ENCODE data around the gene FSTL1.

Gene FSTL1, protein sequence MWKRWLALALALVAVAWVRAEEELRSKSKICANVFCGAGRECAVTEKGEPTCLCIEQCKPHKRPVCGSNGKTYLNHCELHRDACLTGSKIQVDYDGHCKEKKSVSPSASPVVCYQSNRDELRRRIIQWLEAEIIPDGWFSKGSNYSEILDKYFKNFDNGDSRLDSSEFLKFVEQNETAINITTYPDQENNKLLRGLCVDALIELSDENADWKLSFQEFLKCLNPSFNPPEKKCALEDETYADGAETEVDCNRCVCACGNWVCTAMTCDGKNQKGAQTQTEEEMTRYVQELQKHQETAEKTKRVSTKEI

DNA sequence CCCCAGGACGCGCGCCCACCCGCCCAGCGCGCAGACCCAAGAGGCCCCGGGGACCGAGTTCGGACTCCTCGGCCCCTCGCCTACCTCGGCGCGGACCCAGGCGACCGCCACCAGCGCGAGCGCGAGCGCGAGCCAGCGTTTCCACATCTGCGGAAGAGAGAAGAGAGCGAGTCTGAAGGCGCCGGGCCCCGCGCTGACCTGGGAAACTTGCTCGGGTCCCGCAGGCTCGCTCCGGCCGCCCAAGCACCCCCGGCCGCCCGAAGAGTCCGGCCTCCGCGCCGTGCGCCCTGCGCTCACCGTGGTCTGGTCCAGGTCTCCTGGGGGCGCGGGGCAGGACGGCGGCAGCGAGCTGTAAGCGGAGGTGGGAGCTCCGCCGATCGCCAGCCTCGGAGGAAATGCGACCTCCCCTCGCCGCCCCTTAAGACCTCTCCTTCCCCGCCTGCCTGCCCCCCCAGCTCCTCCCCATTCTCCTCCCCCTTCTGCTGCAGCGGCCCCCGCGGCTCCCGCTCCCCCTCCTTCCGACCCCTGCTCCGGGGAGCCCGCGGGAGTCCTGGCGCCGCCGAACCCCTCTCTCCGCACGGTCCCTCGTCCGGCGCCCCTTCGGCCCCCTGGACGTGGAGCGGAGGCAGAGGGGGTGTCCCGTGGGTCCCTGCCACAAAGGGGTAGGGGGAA is at the start of gene FSTL1:
Gene FSTL1 (minus strand): TSS at position 393 of the 672 bp plus-strand sequence. CDS start 246 bp downstream, at position 147.
- DNase-seq (ENCODE audit: low read depth): no peak

DNA sequence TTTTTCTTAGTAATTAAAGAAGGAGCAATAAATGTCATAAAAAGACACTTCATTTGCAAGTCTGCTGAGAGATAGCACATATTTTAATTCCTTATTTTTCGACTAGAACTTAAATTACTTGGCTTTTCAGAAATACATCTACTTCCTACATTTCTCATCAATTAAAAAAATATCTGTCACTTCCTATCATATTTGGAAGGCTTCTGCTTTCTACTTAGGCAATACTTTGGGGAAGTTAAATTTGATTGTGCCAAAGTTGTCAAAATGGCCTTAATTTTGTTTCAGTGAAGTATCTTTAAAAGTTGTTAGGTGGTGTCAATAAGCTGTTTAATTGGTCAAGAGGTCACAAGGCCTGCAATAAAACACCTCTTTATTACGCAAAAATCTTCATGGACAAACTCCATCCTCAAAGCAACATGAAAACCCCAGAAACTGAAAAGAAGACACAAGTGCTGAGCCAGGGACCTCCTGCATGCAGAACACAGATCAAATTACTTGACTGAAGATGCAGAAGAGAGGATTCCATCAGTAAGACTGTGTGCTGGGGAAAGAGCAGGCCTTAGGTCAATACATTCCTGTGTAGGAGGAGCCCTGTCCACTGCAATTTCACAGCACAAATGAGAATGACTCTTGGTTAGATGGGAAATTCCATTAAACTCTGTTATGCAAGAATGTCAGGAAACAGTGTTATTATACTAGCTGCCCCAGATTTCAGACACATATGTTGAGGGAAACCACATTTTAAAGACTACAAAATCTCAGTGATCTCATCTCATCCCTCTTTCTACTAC is 48.0 kb upstream of the FSTL1 start:
- DNase-seq (ENCODE audit: low read depth): no peak

DNA sequence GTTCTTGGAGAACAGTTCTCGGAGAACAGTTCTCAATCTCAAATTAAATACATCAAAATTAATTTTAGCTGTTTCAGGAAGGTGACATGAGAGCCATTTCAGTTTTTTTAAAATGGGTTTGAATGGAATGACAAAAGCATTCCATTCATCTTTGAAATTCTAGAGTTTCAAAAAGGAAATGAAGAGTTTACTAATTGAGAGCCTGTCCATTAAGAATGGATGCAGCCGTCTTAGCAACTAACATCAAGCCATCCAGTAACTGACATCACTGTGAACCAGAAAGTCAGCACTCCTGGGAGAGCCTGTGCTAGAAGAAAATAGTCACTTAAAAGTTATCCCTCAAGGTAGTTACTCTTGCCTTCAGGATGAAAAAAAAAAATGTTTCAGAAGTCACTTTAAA is 47.0 kb upstream of the FSTL1 start:
- DNase-seq (ENCODE audit: low read depth): no peak

DNA sequence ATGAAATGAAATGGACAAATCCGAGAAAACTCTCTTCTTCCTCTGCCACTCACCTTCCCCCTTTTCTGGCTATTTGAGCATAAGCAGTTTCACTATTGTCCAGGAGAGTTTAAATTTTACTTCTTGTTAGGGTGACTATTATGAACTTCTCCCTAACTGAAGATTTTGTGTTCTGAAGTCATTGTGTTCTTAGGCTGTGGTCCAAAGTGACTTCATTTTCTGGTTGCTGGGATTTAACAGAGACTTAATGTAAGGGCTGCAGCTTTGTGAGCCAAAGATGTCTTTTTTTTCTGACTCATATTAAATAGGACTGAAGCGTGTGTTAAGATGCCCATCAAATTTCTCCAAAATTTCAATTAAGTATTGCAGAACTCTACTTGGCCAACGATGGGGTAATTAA is 46.5 kb upstream of the FSTL1 start:
- no peak for DNase-seq (ENCODE audit: low read depth)

DNA sequence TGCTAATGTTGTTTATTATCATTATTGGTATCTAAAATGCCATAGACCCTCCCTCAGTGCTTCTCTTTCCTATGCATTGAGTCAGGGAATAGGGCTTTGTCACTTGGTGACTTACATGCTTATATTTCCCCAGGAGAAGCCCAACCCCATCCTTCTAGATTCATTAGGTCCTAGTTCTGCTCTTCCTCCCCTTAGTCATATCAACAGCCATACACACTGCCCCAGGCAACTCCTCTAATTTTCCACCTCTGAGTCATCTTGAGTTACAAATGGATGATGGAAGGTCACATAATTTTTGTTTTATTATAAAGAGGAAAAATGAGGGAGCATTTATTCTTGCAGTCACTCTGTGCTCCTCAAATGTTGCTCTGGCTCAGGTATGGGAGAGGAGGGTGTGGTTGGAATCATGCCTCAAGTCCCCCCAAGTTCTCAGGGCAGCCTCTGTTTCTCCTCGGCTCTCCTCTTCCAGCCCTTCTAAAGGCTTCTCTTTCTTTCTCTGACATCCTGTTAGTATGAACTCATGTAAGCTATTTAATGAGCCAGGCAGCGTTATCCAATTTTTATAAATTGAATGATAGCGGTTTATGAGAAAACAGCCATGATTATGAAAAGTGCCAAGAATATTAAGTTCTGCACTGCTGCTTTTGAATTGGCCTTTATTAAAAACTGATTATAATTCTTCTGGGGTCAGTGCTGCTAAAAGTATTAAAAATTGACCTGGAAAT is 45.6 kb upstream of the FSTL1 start:
- DNase-seq (ENCODE audit: low read depth): no peak

DNA sequence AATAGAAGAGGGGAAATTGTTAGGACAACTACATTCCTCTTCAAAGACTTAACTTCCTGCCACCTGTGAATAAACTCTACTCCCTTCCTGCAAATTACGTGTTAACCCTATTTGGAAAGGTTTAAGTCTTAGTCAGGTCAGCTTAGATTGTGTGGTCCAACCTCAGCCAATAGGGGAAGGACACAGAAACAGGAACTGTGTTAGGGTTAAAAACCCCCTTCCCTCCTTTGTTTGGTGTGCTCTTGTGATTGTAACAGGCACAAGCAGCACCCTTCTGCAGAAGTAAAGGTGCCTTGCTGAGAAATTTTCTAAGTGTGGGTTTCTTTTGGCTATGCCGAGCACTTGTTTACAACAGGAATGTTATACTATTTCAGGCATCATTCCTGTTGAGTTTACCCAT is 45.0 kb upstream of the FSTL1 start:
- no peak for DNase-seq (ENCODE audit: low read depth)

DNA sequence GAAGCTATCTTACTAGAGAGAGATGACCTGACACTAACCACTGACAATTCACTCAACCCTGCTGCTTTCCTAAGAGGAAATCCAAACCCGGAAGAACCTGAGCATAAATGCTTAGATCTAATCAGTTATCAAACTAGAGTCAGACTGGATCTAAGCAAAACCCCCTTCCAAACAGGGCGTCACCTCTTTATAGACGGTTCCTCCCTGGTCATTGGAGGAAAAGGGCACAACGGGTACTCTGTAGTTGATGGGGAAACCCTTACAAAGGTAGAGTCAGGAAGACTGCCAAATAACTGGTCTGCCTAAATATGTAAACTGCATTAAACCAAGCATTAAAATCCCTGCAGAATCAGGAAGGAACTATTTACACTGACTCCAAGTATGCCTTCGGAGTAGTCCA is 41.3 kb upstream of the FSTL1 start:
- DNase-seq (ENCODE audit: low read depth): no peak

DNA sequence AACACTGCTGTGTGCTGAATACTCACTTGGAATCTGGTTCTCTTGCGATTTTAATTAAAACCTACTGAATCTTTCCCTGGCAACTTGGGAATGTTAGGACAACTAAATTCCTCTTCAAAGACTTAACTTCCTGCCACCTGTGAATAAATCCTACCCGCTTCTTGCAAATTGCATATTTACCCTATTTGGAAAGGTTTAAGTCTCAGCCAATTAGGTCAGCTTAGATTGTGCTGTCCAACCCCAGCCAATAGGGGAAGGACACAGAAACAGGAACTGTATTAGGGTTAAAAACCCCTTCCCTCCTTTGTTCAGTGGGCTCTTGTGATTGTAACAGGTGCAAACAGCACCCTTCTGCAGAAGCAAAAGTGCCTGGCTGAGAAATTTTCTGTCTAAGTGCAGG is 38.6 kb upstream of the FSTL1 start:
- DNase-seq (ENCODE audit: low read depth): no peak

DNA sequence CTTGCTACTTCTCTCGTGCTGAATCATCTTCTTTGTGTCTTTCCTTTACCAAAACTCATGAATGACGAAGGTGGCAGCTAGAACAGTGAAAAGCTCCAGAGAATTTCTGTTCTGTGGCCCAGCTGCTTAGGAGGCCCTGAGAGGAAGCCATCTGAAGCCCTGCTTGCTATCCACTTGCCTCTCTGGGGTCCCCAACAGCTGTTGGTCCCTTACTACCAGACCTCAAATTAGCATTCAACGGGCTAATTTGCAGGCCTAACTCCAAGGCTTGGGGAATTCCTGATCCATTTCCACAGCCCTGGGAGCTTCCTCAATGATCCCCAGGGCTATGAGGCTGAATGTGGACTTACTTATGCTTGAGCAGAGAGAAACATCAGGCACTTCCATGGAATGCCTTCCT is 37.5 kb upstream of the FSTL1 start:
- DNase-seq (ENCODE audit: low read depth): no peak

DNA sequence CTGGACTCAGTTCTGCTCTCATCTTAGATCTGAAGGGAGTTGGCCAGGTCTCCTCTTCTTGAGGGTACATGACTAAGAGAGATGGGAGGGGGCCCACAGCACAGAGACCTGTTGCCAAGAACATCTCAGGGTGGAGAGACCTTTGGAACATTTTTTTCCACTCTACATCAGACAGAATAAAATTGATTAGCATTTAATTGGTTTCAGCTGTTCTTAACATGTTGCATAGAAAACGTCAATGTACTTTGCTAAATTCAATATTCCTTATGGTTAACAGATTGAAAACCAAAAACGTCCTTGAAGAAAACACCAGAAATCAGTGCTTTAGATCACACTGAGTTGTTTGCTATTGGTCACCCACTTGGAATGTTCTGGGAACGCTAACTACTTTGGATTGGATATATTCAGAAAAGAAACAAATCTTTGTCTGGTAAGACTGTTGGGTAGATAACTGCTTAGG is 36.4 kb upstream of the FSTL1 start:
- DNase-seq (ENCODE audit: low read depth): no peak

DNA sequence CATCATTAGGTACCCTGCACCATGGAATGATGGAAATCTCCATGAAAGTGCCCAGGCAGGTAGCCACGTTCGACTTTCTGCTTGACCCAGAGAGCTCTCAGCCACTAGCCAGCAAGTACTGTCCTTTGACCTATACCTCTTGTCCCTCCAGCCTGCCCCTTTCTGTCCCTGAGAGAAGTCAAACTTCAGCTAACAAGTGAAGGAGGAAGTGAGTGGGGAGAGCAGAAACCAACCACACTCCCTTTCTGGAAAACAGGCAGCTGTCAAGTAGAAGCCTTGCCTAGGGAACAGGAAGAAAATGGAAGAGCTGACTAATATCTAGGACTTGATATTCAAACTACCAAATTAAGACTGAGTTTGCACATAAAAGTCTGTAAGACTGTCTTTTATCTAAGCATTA is 30.3 kb upstream of the FSTL1 start:
- DNase-seq (ENCODE audit: low read depth): no peak

DNA sequence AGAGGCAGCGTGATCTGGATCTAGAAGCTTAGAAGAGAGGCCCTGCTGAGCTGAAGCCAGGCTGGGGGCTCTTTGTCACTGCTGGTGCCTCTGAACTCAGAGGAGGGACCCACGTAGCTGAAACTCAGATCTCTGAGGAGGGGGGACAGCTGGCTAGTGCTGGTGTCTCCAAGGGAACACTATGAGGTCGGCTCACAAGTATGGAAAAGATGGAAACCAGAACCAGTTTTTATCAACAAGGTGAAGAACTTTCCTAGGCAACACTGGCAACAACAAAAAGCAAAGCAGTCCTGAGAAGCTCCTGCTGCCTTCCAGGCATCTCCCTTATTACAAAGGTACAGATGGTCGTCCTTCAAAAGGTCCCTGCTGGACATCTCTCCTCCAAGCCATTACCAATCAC is 27.0 kb upstream of the FSTL1 start:
- DNase-seq (ENCODE audit: low read depth): no peak

DNA sequence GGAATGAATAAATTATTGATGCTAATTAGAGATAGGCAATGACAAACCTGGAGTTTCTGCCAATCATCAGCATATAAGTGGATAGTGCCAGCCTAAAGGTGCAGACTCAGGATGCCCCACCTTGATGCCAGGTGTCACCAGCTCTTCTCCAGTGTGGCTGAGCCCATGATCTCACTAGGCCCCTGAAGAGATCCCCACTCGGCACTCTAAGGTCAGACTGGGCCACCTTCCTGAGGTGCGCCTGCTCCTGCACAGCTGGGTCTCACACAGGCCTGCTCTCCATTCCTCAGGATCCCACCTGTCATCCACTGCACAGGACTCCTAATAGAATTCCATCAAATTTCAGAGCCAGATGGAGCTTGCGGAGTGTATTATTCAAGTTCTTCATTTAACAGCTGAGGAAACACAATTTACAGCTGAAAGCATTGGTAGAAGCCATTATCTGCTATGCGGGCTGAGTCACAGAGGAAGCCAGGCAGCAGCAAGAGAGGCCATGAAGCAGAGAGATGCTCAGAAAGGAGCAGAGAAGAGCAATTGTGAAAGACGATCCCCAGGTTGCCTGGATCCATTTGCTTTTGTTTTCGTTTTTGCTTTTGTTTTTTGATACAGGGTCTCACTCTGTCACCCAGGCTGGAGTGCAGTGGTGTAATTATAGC is 25.1 kb upstream of the FSTL1 start:
- DNase-seq (ENCODE audit: low read depth): no peak

DNA sequence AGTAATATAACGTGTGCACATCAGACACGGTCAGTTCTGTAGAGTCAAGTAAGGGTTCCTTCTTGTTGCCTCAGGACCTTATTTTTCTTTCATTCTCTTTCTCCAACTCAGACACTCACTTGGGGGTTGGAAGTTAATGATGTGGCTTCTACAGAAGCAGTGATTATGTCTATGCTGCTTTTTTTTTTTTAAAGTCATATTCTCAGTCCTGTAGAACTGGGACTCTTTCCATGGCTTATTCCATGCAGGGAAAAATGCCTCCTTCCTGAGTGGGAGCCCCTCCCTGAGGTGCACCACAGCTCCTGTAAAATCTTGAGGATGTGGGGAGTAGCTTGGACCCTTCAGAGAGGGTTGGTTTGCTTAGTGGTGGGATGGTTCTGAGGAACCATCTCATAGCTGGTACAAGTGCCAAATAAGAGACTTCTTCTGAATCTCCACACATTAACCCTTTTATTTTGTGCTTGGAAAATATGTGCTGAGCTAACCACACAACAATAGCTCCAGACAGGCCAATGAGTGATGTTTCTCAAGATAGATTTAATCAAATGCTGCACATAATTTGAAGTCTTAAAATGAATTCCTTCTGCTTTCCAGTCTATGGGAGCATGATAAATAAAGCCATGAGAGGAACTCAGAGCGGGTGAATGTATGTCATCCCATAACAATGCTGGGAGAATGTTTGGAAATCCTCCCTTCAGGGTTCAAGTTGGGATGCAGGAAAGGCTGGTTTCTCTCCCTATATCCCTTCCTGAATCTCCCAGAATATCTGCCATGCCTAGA is 23.3 kb upstream of the FSTL1 start:
- no peak for DNase-seq (ENCODE audit: low read depth)

DNA sequence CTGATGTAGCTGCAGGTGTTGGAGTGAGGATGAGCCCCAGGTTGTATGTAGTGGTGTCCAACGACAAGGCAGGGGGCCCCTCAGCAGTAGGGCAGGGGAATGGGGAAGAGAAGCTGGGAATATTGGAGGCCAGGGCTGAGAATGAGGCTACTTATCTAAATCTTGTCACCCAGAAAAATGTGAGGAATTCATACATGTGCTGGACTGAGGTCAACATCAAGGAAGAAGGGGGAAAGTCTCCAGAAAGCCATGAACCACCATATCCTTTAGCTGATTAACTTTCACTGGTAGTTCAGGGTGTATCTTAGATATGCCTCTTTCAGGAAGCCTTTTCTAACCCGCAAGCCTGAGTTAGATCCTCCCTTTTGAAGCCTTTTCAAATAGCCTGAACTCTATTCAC is 22.6 kb upstream of the FSTL1 start:
- DNase-seq (ENCODE audit: low read depth): no peak

DNA sequence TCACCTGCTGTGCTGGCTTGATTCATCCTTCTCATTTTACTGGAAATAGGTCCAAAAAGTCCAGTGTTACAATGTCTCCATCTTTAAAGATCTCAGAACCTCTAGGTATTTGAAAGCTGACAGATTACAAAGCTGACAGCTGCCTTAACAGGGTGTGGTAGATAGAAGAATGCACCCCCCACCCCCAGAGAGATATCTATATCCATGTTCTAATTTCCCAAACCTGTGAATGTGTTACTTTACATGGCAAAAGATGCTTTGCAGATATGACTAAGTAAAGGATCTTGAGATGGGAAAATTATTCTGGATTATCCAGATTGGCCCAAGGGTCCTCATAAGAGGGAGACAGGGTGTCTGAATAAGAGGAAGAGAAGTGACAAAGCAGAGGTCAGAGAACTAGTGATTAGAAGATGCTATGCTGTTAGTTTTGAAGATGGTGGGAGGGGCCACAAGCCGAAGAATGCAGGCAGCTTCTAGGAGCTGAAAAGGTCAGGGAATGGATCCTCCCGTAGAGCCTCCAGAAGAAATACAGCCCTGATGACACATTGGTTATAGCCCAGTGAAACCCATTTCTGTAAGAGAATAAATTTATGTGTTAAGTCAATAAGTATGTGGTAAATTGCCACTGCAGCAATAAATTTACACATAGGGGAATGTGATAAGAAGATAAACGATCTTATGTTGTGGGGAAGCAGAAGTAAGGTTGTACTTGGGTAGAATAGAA is 21.5 kb upstream of the FSTL1 start:
- no peak for DNase-seq (ENCODE audit: low read depth)

DNA sequence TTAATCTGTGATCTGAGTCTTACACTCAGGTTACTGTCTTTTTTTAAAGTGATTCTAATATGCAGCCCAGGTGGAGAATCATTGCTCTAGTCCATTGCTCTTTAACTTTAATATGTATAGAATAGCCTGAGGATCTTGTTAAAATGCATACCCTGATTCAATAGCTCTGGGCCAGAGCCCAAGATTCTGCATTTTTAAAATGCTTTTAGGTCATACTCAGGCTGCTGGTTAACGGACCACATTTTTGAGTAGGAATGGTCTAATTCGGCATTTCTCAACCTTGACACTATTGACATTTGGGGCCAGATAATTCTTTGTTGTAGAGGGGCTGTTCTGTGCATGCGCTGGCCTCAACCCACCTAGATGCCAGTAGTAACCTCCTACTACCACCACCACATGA is 20.9 kb upstream of the FSTL1 start:
- no peak for DNase-seq (ENCODE audit: low read depth)

DNA sequence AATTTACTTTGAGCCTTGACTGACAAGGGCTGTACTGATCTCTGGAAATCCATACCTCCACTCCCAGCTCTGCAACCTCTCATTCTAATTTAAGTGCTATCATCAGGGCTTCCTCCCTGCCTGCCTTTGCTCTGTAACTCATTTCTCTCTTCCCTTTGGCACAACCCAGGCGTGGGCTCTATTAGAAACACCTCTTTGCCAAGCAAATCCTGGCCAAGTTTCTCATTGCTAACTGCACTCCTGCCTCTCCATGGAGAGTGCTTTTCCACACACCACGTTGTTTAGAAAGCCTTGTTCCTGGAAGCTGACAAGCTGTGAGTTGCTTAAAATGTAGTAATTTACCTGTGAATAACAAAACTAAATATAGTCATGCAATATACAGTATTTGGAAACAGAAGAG is 20.1 kb upstream of the FSTL1 start:
- no peak for DNase-seq (ENCODE audit: low read depth)

DNA sequence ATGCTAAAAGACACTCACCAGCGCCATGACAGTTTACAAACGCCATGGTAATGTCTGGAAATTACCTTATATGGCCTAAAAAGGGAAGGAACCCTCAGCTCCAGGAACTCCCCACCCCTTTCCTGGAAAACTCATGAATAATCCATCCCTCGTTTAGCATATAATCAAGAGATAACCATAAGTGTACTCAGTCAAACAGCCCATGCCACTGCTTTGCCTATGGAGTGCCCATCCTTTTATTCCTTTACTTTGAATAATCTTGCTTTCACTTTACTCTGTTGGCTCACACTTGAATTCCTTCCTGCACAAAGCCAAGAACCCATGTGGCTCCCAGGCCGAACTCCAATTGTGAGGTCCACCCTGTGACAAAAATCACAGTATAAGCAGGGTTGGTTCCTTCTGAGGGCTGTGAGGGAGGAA is 19.1 kb upstream of the FSTL1 start:
- DNase-seq (ENCODE audit: low read depth): no peak

DNA sequence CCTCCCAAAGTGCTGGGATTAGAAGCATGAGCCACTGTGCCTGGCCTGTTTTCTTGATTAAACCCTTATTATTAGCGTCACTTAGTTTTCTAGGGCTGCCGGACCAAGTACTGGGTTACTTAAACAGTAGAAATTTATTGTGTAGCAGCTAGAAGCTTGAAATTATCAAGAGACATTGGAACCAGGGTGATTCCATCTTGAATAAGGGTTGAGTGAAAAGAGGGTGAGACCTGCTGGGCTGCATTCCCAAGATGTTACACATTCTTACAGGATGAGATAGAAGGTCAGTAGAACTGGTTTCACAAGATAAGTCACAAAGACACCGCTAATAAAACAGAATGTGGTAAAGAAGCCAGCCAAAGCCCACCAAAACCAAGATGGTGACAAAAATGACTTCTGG is 18.6 kb upstream of the FSTL1 start:
- DNase-seq (ENCODE audit: low read depth): no peak
